ENCODE results near the gene FGGY.
A peak's percentile ranks its signal among the peaks of the same experiment; 100 is the strongest.
"Not testable (repeated sequence)": the region's sequence is repeated elsewhere in the genome, so short reads cannot be mapped to it uniquely, and the experiment has no call there.

The FGGY gene

DNA sequence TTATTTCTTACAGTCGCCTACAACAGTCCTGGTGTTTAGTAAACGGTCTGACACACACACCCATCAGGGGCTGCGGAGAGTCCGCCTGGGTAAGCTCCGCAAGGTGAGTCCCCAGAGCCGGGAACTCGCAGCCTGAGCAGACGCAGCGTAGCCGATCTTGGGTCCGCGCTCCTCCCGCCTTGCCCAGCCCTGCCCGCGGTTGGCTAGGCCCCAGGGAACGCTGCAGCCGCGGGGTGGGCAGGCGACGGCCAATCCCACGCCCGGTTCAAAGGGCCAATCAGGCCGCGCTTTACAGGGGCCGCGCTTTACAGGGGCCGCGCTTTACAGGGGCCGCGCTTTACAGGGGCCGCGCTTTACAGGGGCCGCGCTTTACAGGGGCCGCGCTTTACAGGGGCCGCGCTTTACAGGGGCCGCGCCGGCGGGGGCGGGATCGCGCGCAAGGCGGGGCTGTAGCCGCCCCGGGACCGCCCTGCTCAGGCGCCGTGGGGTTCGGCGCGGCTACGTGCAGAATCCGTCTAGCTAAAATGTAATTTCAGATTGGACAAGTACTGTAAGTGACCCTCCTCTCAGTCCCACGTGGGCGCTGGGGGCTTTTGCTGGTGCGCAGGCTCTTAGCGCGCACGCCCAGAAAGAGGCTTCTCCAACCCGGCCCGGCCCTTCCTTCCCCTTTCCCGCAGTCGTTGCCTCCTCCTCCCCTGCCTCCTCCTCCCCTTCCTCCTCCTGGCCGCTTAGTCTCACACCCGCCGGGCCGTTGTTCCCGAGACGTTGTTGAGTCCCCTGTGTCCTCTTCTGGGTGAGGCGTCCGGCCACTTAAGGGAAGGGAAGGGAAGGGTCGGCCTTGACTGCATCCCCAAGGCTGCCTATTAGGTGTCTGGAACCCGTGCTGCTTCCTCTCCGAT is at the start of gene FGGY:
TSS of gene FGGY (plus strand) at position 737 of the 899 bp plus-strand sequence. CDS start 24,456 bp downstream, outside the sequence.
- DNase-seq = peak; percentile 97

GRCh38 chr1:59248758-59249157 is 48.1 kb upstream of the FGGY start:
- no peak for DNase-seq

DNA sequence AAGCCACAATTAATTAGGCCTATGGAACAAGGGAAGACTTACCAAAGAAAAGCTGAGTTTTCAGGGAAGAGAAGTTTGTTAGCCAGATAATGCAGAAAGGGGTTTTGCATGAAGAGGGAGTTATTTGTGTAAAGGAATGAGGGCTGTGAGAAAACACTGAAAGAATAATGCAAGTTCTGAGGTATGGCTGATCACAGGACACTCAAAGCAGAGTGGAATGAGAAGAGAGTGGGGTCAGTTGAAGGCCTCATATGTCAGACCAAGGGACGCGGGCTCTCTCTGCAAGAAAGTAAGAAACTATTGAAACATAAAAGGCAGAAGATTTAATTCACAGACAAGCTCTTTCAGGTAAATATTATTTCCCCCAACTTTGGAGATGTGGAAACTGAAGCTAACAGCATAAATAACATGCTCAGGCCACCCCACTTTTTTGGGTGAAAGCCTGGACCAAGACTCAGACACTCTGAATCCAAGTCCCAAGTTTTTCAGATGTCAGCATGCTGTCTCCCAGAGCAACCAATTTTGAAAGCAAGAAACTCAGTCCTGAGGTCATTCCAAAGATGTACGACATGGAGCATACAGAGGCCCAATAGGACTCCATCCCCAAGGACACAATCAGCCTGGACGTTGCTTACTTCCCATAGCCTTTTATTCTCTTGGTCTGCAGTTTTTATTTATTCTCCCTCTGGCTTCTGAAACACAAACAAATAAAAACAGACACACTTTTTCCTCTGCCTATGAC is 47.3 kb upstream of the FGGY start:
- no peak for DNase-seq

- not testable (repeated sequence) for DNase-seq
Measured at GRCh38 chr1:59251061-59251460, 45.8 kb upstream of the FGGY start.

- DNase-seq = not testable (repeated sequence)
Measured at GRCh38 chr1:59256429-59256828, 40.5 kb upstream of the FGGY start.

DNA sequence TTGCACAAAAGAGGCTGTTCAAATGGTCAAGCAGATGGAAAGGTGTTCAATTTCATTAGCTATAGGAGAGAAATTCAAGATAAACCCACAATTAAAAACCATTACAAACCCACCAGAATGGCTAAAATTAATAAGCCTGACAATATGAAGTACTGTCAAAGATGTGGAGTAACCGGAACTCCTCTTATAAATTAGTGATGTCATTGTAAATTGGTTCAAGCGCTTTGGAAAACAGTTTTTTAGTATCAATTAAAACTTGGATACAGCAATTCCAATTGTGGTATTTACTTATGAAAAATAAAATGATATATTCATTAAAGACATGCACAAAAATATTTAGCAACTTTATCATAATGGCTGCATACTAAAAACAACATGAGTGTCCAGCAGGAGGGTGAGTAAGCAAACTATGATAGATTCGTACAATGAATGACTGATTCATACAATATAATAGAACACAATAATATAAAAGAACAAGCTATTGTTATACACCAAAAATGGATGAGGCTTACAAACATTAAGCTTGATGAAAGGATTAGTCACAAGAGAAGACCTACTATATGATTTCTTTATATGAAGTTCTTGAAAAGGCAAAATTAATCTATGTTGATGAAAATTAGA is 38.4 kb upstream of the FGGY start:
- no peak for DNase-seq

DNA sequence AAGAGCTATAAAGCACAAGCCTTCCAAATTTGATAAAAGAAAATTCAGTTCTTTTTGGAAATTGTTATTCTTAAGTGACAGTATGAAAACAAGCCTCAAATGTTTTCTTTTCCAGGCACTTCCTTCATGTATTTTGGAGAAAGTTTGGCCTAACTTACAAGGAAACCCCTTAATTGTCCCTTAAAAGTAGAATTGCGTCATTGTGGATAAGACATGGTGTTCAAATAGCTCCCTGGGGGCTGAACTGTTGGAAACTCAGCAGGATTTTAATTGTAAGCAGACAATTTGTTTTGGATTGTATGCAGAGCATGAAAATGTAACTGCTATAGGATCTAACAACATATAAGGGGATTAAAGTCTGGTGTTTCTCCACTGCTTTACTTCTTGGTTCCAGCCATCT is 35.4 kb upstream of the FGGY start:
- no peak for DNase-seq

DNA sequence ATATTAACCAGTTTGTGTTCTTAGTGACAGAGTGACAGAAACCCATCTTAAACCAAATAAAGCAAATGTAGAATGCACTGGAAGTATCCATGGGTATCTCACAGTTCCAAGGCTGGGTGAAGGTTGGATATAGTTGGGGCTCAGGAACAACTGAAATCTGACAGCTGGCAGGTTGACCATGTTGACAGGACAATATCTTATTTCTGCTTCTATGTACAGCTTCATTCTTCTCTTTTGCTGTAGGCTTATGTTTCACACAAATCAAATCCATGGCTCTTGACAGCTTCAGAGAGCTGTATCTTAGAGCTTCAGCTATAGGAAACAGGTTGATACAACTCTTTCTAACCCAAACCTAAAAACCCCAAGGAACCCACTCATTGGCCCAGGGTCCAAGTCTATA is 34.3 kb upstream of the FGGY start:
- DNase-seq = no peak

- no peak for DNase-seq
Measured at GRCh38 chr1:59263111-59263510, 33.8 kb upstream of the FGGY start.

DNA sequence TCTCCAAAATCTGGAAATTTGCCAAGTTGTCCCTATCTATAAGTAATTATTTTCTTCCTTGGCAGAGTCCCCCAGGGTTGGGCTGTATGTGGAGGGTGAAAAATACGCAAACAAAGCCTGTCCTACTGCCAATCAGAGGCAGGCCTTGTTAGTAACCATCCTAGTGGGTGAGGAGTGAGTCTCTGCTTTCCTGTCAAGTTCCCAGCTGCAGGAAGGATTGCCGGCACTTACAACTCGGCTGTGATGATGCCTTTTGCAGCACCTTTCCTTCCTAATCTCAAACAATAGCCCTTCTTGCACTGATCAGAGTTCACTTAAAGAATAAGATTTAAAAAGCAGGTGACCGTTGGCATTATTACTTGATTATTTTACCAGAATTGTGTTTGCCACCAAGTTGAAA is 31.3 kb upstream of the FGGY start:
- no peak for DNase-seq

GRCh38 chr1:59266180-59266926 is 30.5 kb upstream of the FGGY start:
- DNase-seq = no peak

- no peak for DNase-seq
Measured at GRCh38 chr1:59266927-59267293, 30.0 kb upstream of the FGGY start.

DNA sequence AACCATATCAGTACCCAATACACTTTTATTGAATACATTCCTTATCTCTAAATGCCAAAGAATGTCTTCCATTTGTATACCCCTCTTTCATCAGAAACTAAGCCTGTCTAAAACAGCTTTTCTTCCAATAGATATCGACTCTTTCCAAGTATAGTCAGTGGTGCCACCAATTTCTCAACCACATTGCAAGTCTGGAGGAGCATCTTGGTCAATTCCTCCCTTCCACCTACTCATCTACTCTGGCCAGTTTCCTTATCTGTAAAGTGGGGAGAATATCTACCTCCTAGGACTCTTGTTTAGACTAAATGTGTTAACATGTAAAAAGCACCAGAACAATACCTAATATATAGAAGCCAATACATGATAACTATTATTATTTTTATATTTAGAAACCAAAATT is 28.5 kb upstream of the FGGY start:
- DNase-seq = no peak

GRCh38 chr1:59271561-59272260 is 25.2 kb upstream of the FGGY start:
- no peak for DNase-seq

- no peak for DNase-seq
Measured at GRCh38 chr1:59272507-59272906, 24.4 kb upstream of the FGGY start.

- no peak for DNase-seq
Measured at GRCh38 chr1:59276439-59276851, 20.4 kb upstream of the FGGY start.

DNA sequence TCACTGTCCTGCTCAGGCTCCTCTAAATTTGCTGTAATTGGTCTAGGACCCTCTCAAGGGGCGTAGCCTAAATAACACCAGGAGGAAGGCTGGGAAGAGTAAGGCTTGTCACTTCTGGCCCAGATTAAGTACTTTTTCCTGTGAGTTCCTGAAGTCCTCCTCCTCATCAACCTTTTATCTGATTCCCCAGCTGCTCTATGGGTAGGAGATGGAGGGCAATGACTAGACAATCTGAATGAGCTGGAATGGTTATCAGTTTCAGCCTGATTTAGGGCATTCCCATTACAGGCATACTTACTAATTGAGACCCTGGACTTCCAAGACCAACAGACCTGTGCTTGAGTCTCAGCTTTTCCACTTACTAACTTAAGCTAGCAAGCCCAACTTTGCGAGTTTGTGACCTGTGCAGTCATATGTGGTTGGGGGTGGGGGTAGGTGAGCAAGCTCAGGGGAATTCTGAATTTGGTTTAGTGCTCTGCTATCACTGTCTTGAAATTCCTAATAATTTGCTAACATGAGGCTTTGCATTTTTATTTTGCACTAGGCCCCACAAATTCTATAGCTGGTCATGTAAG is 18.0 kb upstream of the FGGY start:
- no peak for DNase-seq

GRCh38 chr1:59279645-59280044 is 17.2 kb upstream of the FGGY start:
- DNase-seq = no peak

GRCh38 chr1:59282951-59283350 is 13.9 kb upstream of the FGGY start:
- DNase-seq = no peak

GRCh38 chr1:59285691-59286090 is 11.2 kb upstream of the FGGY start:
- DNase-seq = no peak

DNA sequence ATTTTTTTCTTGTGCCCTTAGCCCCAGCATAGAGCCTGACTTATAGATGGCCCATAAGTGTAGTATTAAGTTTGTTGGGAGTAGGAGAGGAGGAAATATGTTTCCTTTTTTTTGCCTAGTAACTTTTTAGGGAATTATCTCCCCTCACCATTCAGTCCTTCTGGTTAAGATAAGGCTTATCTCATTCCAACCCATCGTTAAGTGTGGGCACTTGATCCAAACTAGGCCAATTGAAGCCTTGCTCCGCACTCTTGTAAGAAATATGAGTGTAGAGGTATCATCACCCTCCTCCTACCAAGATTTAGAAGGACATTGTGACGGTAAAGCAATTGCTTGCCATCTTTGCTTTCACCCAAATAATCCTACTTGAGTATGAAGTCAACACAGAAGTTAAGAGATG is 8.8 kb upstream of the FGGY start:
- DNase-seq = peak; percentile 57

GRCh38 chr1:59289570-59289969 is 7.3 kb upstream of the FGGY start:
- DNase-seq = no peak
